K562 (cell line): ENCODE measurements around the gene KCNQ5.

Source experiments
- CHCHD3 ChIP-seq: fragments of 250-450 bp; sonication (Bioruptor Pico); IDR thresholded peaks from 2 replicates; pipeline ENCODE4 v2.1.2; 2022; ENCODE audit warnings: mild to moderate bottlenecking
- JUNB ChIP-seq: fragments of 450-650 bp; formaldehyde crosslinking; conservative IDR thresholded peaks from 2 replicates; pipeline ENCODE4 v1.4.0; 2020; ENCODE audit warnings: mild to moderate bottlenecking
- MYC ChIP-seq, 2 experiments: fragments of 250-450 bp in 1 of 2; sonication (Bioruptor Pico) in 1 of 2; IDR thresholded peaks; 2 replicates each; pipeline versions ENCODE4 v1.5.1 to v1.6.1; 2012 to 2021; ENCODE audit warnings: low read depth in 2 of 2, borderline replicate concordance in 1 of 2, improper control_type of control experiment in 1 of 2, low read length in 1 of 2, mild to moderate bottlenecking in 1 of 2, moderate library complexity in 1 of 2
- NFIC ChIP-seq: fragments of 450-650 bp; IDR thresholded peaks from 2 replicates; pipeline ENCODE4 v1.6.1; 2017; ENCODE audit warnings: mild to moderate bottlenecking, inconsistent platforms
- POLR2AphosphoS5 ChIP-seq: IDR thresholded peaks from 2 replicates; pipeline ENCODE4 v1.6.1; 2011; ENCODE audit warnings: mild to moderate bottlenecking, low read depth, low read length, moderate library complexity; ENCODE audit not compliant: control insufficient read depth, insufficient read depth
- RBM25 ChIP-seq: fragments of 200-400 bp; formaldehyde crosslinking; IDR thresholded peaks from 2 replicates; pipeline ENCODE4 v1.6.1; 2018; ENCODE audit warnings: low read length, low read depth, moderate library complexity; ENCODE audit not compliant: severe bottlenecking
- RFX5 ChIP-seq: IDR thresholded peaks from 2 replicates; pipeline ENCODE4 v1.6.1; 2011; ENCODE audit warnings: low read depth, mild to moderate bottlenecking, improper control_type of control experiment, low read length
- SMAD1 ChIP-seq: fragments of 150-350 bp; IDR thresholded peaks from 2 replicates; pipeline ENCODE4 v1.6.1; 2014; ENCODE audit warnings: low read length, low read depth; ENCODE audit not compliant: partially characterized antibody
- TAF7 ChIP-seq: fragments of 450-650 bp; IDR thresholded peaks from 2 replicates; pipeline ENCODE4 v1.6.1; 2016; ENCODE audit warnings: missing genetic modification characterization, missing compliant biosample characterization
- THRAP3 ChIP-seq: fragments of 450-650 bp; IDR thresholded peaks from 2 replicates; pipeline ENCODE4 v1.6.1; 2016; ENCODE audit warnings: mild to moderate bottlenecking, inconsistent platforms, borderline replicate concordance
- ZNF324 ChIP-seq: fragments of 250-450 bp; sonication (Bioruptor Pico); IDR thresholded peaks from 2 replicates; pipeline ENCODE4 v1.4.0; 2020; ENCODE audit warnings: mild to moderate bottlenecking
- TF ChIP-seq, protein P1 (sequence below): IDR thresholded peaks from 2 replicates; pipeline ENCODE4 v1.6.1; 2016; ENCODE audit warnings: missing genetic modification characterization, missing compliant biosample characterization
- TF ChIP-seq, protein P2 (sequence below), 3 experiments: IDR thresholded peaks in 2 of 3; conservative IDR thresholded peaks in 1 of 3; 2 replicates each; pipeline ENCODE4 v1.5.1; 2011 to 2012; ENCODE audit warnings: low read length in 3 of 3, mild to moderate bottlenecking in 3 of 3, control low read depth in 2 of 3, improper control_type of control experiment in 1 of 3, inconsistent platforms in 1 of 3, low read depth in 1 of 3, mixed read lengths in 1 of 3, moderate library complexity in 1 of 3; ENCODE audit not compliant: insufficient read depth in 2 of 3

DNA sequence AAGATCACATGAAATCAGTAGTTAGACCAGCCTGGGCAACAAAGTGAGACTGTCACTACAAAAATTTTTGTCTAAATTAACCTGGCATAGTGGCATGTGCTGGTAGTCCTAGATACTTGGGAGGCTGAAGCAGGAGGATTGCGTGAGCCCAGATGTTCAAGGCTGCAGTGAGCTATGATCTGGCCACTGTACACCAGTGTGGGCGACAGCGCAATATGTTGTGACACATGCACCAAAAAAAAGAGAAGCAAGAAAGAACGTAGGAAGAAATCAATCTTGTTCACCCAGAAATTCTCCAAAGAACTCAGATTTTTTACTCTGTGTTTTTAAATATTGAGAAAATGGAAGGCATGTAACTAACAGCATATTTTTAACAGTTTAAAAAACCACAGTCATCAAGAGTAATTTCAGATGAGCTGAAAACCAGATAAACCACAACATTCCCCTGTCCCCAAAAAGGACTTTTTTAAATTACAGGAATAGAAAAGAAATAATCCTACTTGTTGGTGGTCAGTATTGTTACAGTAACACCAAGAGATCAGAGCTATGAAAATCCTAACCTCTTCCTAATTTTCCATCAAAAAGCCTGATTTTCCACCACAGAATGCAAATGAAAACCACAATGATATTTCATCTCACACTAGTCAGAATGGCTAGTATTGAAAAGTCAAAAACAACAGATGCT, 363.3 kb downstream of the KCNQ5 start:
- no peak for TF ChIP-seq SMAD1
- TF ChIP-seq, protein P1, sequence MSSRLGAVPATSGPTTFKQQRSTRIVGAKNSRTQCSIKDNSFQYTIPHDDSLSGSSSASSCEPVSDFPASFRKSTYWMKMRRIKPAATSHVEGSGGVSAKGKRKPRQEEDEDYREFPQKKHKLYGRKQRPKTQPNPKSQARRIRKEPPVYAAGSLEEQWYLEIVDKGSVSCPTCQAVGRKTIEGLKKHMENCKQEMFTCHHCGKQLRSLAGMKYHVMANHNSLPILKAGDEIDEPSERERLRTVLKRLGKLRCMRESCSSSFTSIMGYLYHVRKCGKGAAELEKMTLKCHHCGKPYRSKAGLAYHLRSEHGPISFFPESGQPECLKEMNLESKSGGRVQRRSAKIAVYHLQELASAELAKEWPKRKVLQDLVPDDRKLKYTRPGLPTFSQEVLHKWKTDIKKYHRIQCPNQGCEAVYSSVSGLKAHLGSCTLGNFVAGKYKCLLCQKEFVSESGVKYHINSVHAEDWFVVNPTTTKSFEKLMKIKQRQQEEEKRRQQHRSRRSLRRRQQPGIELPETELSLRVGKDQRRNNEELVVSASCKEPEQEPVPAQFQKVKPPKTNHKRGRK: no peak
- TF ChIP-seq CHCHD3 (CRISPR knock-in tag): no peak
- TF ChIP-seq MYC (IDR thresholded peaks at IDR 0.05; ENCODE audit: low read depth, low read length): no peak
- no peak for TF ChIP-seq MYC (CRISPR knock-in tag; IDR thresholded peaks at IDR 0.05; ENCODE audit: borderline replicate concordance, low read depth)
- TF ChIP-seq, protein P2, sequence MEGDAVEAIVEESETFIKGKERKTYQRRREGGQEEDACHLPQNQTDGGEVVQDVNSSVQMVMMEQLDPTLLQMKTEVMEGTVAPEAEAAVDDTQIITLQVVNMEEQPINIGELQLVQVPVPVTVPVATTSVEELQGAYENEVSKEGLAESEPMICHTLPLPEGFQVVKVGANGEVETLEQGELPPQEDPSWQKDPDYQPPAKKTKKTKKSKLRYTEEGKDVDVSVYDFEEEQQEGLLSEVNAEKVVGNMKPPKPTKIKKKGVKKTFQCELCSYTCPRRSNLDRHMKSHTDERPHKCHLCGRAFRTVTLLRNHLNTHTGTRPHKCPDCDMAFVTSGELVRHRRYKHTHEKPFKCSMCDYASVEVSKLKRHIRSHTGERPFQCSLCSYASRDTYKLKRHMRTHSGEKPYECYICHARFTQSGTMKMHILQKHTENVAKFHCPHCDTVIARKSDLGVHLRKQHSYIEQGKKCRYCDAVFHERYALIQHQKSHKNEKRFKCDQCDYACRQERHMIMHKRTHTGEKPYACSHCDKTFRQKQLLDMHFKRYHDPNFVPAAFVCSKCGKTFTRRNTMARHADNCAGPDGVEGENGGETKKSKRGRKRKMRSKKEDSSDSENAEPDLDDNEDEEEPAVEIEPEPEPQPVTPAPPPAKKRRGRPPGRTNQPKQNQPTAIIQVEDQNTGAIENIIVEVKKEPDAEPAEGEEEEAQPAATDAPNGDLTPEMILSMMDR (IDR thresholded peaks at IDR 0.05 in 2 of 3, conservative IDR thresholded peaks at IDR 0.05 in 1 of 3; ENCODE audit: insufficient read depth in 2 of 3, low read depth in 1 of 3, low read length in 3 of 3): no peak
- TF ChIP-seq TAF7: no peak
- no peak for TF ChIP-seq NFIC
- no peak for TF ChIP-seq ZNF324 (CRISPR knock-in tag)
- TF ChIP-seq RFX5: no peak
- TF ChIP-seq RBM25: no peak
- no peak for TF ChIP-seq POLR2AphosphoS5
- TF ChIP-seq THRAP3: no peak
- TF ChIP-seq JUNB (CRISPR knock-in tag): no peak
